HepG2 (cell line): Measurements from ENCODE around the gene HOXA9. TPM values are rescaled to one million over a fixed set of nuclear protein-coding genes. Genes with fewer than 3 reads are reported as not detected.

Source experiments
- ATAC-seq: fragments of 200-7000 bp; cut with Tn5 transposase; 3 replicates; pipeline ENCODE4 v1.9.1; 2020; ENCODE audit warnings: mild to moderate bottlenecking, moderate library complexity
- BruUV-seq: library from RNA; stranded (reverse); fragments of 400-500 nt; replicated peaks from 2 replicates; lab custom pipeline; 2021; lab: Mats Ljungman, UMichigan
- CTCF ChIA-PET: fragments of 300-600 bp; formaldehyde crosslinking; extraction: SDS; loops from one replicate; lab custom pipeline; 2021; ENCODE audit warnings: low total read pairs, inconsistent platforms, low intra/inter-chr PET ratio; lab: Yijun Ruan, JAX
- POLR2A ChIA-PET: fragments of 350-600 bp; sonication (Branson Sonifier 250); formaldehyde crosslinking; loops from one replicate; lab custom pipeline; 2020; ENCODE audit warnings: antibody characterized with exemption, inconsistent platforms; lab: Yijun Ruan, JAX
- DNase-seq: peaks from one replicate; pipeline ENCODE4 v3.0.0-alpha.2; 2015; ENCODE audit warnings: low spot score
- FAIRE-seq: peaks from 3 replicates; lab custom pipeline; 2011; peaks lifted over from hg19 to GRCh38; lab: Jason Lieb, UNC
- H2AFZ ChIP-seq: one replicate; pipeline ENCODE4 v1.6.1; 2011; ENCODE audit warnings: low read length, inconsistent platforms
- H3K27ac ChIP-seq: fragments of 300-600 bp; 3 replicates; pipeline ENCODE4 v1.8.0; 2011; ENCODE audit warnings: mixed run types, mild to moderate bottlenecking, mixed read lengths, low read length, inconsistent platforms; ENCODE audit not compliant: insufficient read depth; ENCODE audit errors: extremely low read length
- H3K27me3 ChIP-seq, 2 experiments: fragments of 200-600 bp in 1 of 2; 2 replicates in 1 of 2; 3 replicates in 1 of 2; pipeline versions ENCODE4 v1.6.0 to v1.8.0; 2011; ENCODE audit warnings: low read length in 2 of 2, mild to moderate bottlenecking in 2 of 2, moderate library complexity in 2 of 2, inconsistent platforms in 1 of 2; ENCODE audit not compliant: insufficient read depth in 2 of 2, control insufficient read depth in 1 of 2
- H3K36me3 ChIP-seq, 2 experiments: fragments of 200-600 bp in 1 of 2; replicated peaks in 1 of 2; 2 replicates in 1 of 2; 3 replicates in 1 of 2; pipeline versions ENCODE4 v1.5.1 to v1.8.0; 2011; ENCODE audit warnings: low read length in 2 of 2, inconsistent platforms in 1 of 2; ENCODE audit not compliant: insufficient read depth in 2 of 2, control insufficient read depth in 1 of 2
- H3K4me1 ChIP-seq: 2 replicates; pipeline ENCODE4 v1.5.1; 2012; ENCODE audit warnings: low read length, inconsistent platforms; ENCODE audit not compliant: insufficient read depth
- H3K4me2 ChIP-seq: 2 replicates; pipeline ENCODE4 v1.6.0; 2011; ENCODE audit warnings: low read depth, low read length, inconsistent platforms
- H3K4me3 ChIP-seq, 3 experiments: fragments of 200-600 bp in 1 of 3; sonication (generic), shearing (Covaris generic) in 1 of 3; replicated peaks in 1 of 3; 2 replicates each; pipeline ENCODE4 v1.5.1; 2011 to 2016; ENCODE audit warnings: low read length in 3 of 3, inconsistent platforms in 2 of 3, low read depth in 2 of 3, mild to moderate bottlenecking in 2 of 3, control low read depth in 1 of 3, mixed read lengths in 1 of 3; ENCODE audit not compliant: insufficient read depth in 1 of 3
- H3K79me2 ChIP-seq: one replicate; pipeline ENCODE4 v1.6.1; 2011; ENCODE audit warnings: low read length, inconsistent platforms; ENCODE audit not compliant: insufficient read depth
- H3K9ac ChIP-seq: 2 replicates; pipeline ENCODE4 v1.6.0; 2011; ENCODE audit warnings: mild to moderate bottlenecking, low read depth, low read length, inconsistent platforms; ENCODE audit not compliant: insufficient read depth
- H3K9me3 ChIP-seq: 2 replicates; pipeline ENCODE4 v1.5.1; 2012; ENCODE audit warnings: mild to moderate bottlenecking, low read length
- H4K20me1 ChIP-seq: 2 replicates; pipeline ENCODE4 v1.6.0; 2011; ENCODE audit warnings: inconsistent platforms, mild to moderate bottlenecking, low read length, moderate library complexity; ENCODE audit not compliant: insufficient read depth
- AGO2 ChIP-seq: fragments of 200-400 bp; formaldehyde crosslinking; optimal IDR thresholded peaks from 2 replicates; pipeline ENCODE3; 2017; ENCODE audit warnings: mild to moderate bottlenecking, low read depth, low read length, moderate library complexity
- CREB1 ChIP-seq, 2 experiments: fragments of 450-650 bp in 1 of 2; IDR thresholded peaks; 2 replicates each; pipeline ENCODE4 v1.6.1; 2016 to 2017; ENCODE audit warnings: control low read depth in 1 of 2, mild to moderate bottlenecking in 1 of 2, missing compliant biosample characterization in 1 of 2, missing genetic modification characterization in 1 of 2
- CREM ChIP-seq, 2 experiments: sonication (generic) in 1 of 2; formaldehyde crosslinking in 1 of 2; IDR thresholded peaks; 2 replicates each; pipeline versions ENCODE4 v1.4.0 to v1.6.1; 2016 to 2020; ENCODE audit warnings: antibody characterized with exemption in 1 of 2, mild to moderate bottlenecking in 1 of 2, missing genetic modification reagents in 1 of 2
- FOXA3 ChIP-seq: IDR thresholded peaks from 2 replicates; pipeline ENCODE4 v1.6.1; 2016; ENCODE audit warnings: missing genetic modification reagents, missing compliant biosample characterization
- MXI1 ChIP-seq: IDR thresholded peaks from 3 replicates; pipeline ENCODE4 v1.6.1; 2012; ENCODE audit warnings: low read depth, low read length, inconsistent platforms, borderline replicate concordance
- SALL1 ChIP-seq: sonication (generic); formaldehyde crosslinking; IDR thresholded peaks from 2 replicates; pipeline ENCODE4 v1.8.0; 2022; ENCODE audit warnings: mild to moderate bottlenecking, missing genetic modification reagents
- SMC3 ChIP-seq: IDR thresholded peaks from 2 replicates; pipeline ENCODE4 v1.6.1; 2011; ENCODE audit warnings: low read length, improper control_type of control experiment
- ZNF230 ChIP-seq: sonication (generic); formaldehyde crosslinking; IDR thresholded peaks from 2 replicates; pipeline ENCODE4 v1.4.0; 2020; ENCODE audit warnings: mild to moderate bottlenecking, missing genetic modification reagents
- ZNF260 ChIP-seq: sonication (generic); formaldehyde crosslinking; IDR thresholded peaks from 2 replicates; pipeline ENCODE4 v1.4.0; 2020; ENCODE audit warnings: missing genetic modification reagents, low read depth, mild to moderate bottlenecking, borderline replicate concordance
- ZNF577 ChIP-seq: sonication (generic); formaldehyde crosslinking; IDR thresholded peaks from 2 replicates; pipeline ENCODE4 v1.4.0; 2020; ENCODE audit warnings: mild to moderate bottlenecking, low read depth, missing genetic modification reagents, borderline replicate concordance
- ZSCAN31 ChIP-seq: sonication (generic); formaldehyde crosslinking; IDR thresholded peaks from 2 replicates; pipeline ENCODE4 v1.5.0; 2020; ENCODE audit warnings: low read depth, mild to moderate bottlenecking, missing genetic modification reagents
- WGBS: methylation state at CpG from one replicate; pipeline ENCODE4 v1.1.6; 2017; ENCODE audit warnings: low lambda C conversion rate; 5-methylcytosine and 5-hydroxymethylcytosine counted together
- in situ Hi-C: cut with HindIII; loops from 2 replicates; pipeline ENCODE4 v1.10.0; 2017; ENCODE audit warnings: low pct_unique_long_range_greater_than_20kb; ENCODE audit not compliant: extremely low pct_ligation_motif_present
- intact Hi-C: fragments of 100-400 bp; cut with micrococcal nuclease; formaldehyde crosslinking; loops from one replicate; pipeline ENCODE4 v1.10.0; 2022; ENCODE audit not compliant: unreplicated experiment
- polyA plus RNA-seq, 8 experiments: library from polyadenylated mRNA; depleted of rRNA in 3 of 8; stranded (reverse) in 7 of 8; unstranded in 1 of 8; fragments of >200 nt; fragmentation: Illumina TruSeq in 4 of 8; extraction: Trizol in 4 of 8; gene quantifications; 2 replicates each; pipeline versions ENCODE4 v1.2.1 to v1.2.3, GENCODE V29; 2011 to 2016; ENCODE audit warnings: low read depth in 4 of 8, missing spikeins in 1 of 8, mixed read lengths in 1 of 8; ENCODE audit not compliant: insufficient read depth in 1 of 8
- total RNA-seq, 5 experiments: library from RNA; depleted of rRNA; stranded (reverse); fragments of >200 nt; fragmentation: Illumina TruSeq; extraction: Trizol; gene quantifications; 2 replicates each; pipeline ENCODE4 v1.2.3, GENCODE V29; 2016; ENCODE audit warnings: low read depth in 1 of 5
- TF ChIP-seq, protein P1 (sequence below): sonication (generic); formaldehyde crosslinking; IDR thresholded peaks from 2 replicates; pipeline ENCODE4 v1.4.0; 2020; ENCODE audit warnings: low read depth, missing genetic modification reagents
- TF ChIP-seq, protein P2 (sequence below): IDR thresholded peaks from 2 replicates; pipeline ENCODE4 v1.6.1; 2012; ENCODE audit warnings: inconsistent platforms
- TF ChIP-seq, protein P3 (sequence below): sonication (generic); formaldehyde crosslinking; IDR thresholded peaks from 2 replicates; pipeline ENCODE4 v1.4.0; 2020; ENCODE audit warnings: missing genetic modification reagents

HOXA9 gene
- total and polyA plus RNA-seq, 2 of the 13 experiments (the other 11 are each of a cell fraction or from before 2014, with no cell fraction given): not detected

DNA sequence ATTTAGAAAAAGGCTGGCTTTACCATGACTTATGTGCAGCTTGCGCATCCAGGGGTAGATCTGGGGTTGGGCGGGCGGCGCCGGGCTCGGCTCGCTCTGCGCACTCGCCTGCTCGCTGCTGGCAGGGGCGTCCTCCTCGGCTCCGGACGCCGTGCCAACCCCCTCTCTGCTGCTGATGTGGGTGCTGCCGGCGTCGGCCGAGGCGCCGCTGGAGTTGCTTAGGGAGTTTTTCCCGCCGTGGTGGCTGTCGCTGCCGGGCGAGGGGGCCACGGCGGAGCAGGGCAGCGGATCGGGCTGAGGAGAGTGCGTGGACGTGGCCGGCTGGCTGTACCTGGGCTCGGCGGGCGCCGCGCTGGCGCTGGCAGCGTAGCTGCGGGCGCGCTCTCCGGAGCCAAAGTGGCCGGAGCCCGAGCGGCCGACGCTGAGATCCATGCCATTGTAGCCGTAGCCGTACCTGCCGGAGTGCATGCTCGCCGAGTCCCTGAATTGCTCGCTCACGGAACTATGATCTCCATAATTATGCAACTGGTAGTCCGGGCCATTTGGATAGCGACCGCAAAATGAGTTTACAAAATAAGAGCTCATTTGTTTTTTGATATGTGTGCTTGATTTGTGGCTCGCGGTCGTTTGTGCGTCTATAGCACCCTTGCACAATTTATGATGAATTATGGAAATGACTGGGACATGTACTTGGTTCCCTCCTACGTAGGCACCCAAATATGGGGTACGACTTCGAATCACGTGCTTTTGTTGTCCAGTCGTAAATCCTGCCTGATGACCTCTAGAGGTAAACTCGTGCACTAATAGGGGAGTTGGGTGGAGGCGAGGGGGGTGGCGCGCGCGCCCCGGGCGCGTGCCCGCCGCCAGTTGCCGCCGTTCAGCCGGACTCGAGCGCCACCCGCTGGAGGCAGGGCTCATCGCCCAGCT is 22.1 kb downstream of the HOXA9 start, which contains the start of gene HOXA5:
HOXA5 (minus strand) TSS at position 659 of the 927 bp plus-strand sequence; CDS start at position 585, 74 bp downstream.
- TSS peak; percentile 64 for BruUV-seq
- ChIA-PET POLR2A (interaction anchor here (1.0 to 2.7 kb wide), 7 partner anchors 12 to 456 kb away, joined by 3 to 13 read pairs (median 4); partner anchors contain the start of genes HOXA4 and SKAP2), CTCF (interaction anchor here (1.3 to 1.8 kb wide), 3 partner anchors 290 to 457 kb away, joined by 4 to 14 read pairs (median 9); no protein-coding TSS in a partner anchor)
- Histone ChIP-seq H4K20me1 (no peaks in the 10 kb centered on the region), H3K27ac (peak within 1 kb of the TSS; percentile 60), H3K4me2 (peak within 1 kb of the TSS; percentile 70), H3K9ac (peak within 1 kb of the TSS; percentile 67), H3K4me3 (peak within 1 kb of the TSS; percentile 70 to 79 (median 76)), H3K27me3 (no peaks in the 10 kb centered on the region), H3K9me3 (no peaks in the 10 kb centered on the region), H3K79me2 (no peaks in the 10 kb centered on the region), H2AFZ (peak within 1 kb of the TSS; percentile 67), H3K4me1 (peaks cover 12% of the 10 kb centered on the region), H3K36me3 (no peaks in the 10 kb centered on the region; a peak in 2 of 5 replicates)
- ATAC-seq (peak; percentile 74), DNase-seq (peak; percentile 90), FAIRE-seq (peak; percentile 80)
- in situ Hi-C loops (no loop called here), intact Hi-C loops (loop anchor here (5.0 kb wide), 1 partner anchor 766 kb away; no protein-coding TSS in a partner anchor)
- 69% methylated on average over 43 of the region's 86 CpGs for WGBS
- TF ChIP-seq, protein P1, sequence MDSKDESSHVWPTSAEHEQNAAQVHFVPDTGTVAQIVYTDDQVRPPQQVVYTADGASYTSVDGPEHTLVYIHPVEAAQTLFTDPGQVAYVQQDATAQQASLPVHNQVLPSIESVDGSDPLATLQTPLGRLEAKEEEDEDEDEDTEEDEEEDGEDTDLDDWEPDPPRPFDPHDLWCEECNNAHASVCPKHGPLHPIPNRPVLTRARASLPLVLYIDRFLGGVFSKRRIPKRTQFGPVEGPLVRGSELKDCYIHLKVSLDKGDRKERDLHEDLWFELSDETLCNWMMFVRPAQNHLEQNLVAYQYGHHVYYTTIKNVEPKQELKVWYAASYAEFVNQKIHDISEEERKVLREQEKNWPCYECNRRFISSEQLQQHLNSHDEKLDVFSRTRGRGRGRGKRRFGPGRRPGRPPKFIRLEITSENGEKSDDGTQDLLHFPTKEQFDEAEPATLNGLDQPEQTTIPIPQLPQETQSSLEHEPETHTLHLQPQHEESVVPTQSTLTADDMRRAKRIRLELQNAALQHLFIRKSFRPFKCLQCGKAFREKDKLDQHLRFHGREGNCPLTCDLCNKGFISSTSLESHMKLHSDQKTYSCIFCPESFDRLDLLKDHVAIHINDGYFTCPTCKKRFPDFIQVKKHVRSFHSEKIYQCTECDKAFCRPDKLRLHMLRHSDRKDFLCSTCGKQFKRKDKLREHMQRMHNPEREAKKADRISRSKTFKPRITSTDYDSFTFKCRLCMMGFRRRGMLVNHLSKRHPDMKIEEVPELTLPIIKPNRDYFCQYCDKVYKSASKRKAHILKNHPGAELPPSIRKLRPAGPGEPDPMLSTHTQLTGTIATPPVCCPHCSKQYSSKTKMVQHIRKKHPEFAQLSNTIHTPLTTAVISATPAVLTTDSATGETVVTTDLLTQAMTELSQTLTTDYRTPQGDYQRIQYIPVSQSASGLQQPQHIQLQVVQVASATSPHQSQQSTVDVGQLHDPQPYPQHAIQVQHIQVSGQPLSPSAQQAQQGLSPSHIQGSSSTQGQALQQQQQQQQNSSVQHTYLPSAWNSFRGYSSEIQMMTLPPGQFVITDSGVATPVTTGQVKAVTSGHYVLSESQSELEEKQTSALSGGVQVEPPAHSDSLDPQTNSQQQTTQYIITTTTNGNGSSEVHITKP: peak; percentile 1; the same call in 1 of the 2 replicates
- peak; percentile 72 for TF ChIP-seq AGO2
- TF ChIP-seq ZNF230: no peak
- TF ChIP-seq, protein P2, sequence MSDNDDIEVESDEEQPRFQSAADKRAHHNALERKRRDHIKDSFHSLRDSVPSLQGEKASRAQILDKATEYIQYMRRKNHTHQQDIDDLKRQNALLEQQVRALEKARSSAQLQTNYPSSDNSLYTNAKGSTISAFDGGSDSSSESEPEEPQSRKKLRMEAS: peak; percentile 60
- TF ChIP-seq SMC3: peak; percentile 14; the same call in 1 of the 2 replicates
- no peak for TF ChIP-seq ZNF260 (CRISPR knock-in tag)
- TF ChIP-seq SALL1 (CRISPR knock-in tag): peak; percentile 49
- peak; percentile 15; the same call in 1 of the 2 replicates for TF ChIP-seq CREM (IDR thresholded peaks at IDR 0.05)
- no peak for TF ChIP-seq CREM (CRISPR knock-in tag; IDR thresholded peaks at IDR 0.05)
- TF ChIP-seq MXI1: peak; percentile 20; the same call in 1 of the 3 replicates
- no peak for TF ChIP-seq ZSCAN31 (CRISPR knock-in tag)
- TF ChIP-seq, protein P3, sequence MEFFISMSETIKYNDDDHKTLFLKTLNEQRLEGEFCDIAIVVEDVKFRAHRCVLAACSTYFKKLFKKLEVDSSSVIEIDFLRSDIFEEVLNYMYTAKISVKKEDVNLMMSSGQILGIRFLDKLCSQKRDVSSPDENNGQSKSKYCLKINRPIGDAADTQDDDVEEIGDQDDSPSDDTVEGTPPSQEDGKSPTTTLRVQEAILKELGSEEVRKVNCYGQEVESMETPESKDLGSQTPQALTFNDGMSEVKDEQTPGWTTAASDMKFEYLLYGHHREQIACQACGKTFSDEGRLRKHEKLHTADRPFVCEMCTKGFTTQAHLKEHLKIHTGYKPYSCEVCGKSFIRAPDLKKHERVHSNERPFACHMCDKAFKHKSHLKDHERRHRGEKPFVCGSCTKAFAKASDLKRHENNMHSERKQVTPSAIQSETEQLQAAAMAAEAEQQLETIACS (CRISPR knock-in tag): peak; percentile 99
- peak; percentile 25; the same call in 1 of the 2 replicates for TF ChIP-seq FOXA3 (CRISPR knock-in tag)
- peak; percentile 26; the same call in 1 of the 2 replicates for TF ChIP-seq CREB1 (IDR thresholded peaks at IDR 0.05)
- peak; percentile 52; the same call in 1 of the 2 replicates for TF ChIP-seq CREB1 (CRISPR knock-in tag; IDR thresholded peaks at IDR 0.05)
- no peak for TF ChIP-seq ZNF577 (CRISPR knock-in tag)
